NCI-H187 treated with DMSO at 0.1 percent for 48 hours (cell line): Measurements from ENCODE around the gene ERCC8.
"Not testable (repeated sequence)": the region's sequence is repeated elsewhere in the genome, so short reads cannot be mapped to it uniquely, and the experiment has no call there.

Experiments used
- DNase-seq: peaks from one replicate; lab custom pipeline; 2025; lab: John Stamatoyannopoulos, UW

ERCC8 gene

DNA sequence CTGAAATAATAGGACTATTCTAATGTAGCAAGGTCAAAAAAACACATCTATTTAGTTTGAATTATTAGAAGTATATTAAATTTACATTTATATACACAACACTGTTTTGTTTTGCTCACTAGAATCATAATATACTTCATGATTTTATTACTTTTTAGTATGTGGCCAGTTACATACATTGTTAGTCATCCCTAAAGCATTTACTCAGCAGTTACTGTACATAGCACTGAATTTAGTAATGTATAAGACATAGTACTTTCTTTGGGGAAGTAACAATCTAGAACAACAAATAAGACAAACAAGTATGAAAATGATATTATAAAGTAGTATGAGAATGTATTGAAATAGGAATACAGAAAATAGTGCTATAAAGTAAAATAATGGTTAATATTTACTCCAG is 28.2 kb downstream of the ERCC8 start:
- no peak for DNase-seq

DNA sequence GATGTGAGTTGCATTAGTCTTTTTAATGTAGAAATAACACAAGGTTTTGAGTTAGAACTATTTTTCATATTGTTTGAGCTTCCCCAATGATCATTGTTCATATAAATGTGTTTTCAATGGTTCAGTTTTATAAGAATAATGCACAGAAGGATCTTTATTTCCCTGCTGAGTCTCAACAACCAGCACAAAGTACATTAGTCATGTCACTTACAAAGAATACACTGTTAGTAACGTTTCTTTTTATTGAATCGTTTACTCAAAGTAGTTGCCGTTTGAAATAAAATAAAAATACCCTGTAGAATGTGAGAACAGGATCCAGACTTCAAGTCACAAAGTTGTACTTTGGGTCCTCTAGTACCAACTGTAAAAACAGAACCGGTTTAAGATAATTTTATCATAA is 41.5 kb downstream of the ERCC8 start:
- no peak for DNase-seq

DNA sequence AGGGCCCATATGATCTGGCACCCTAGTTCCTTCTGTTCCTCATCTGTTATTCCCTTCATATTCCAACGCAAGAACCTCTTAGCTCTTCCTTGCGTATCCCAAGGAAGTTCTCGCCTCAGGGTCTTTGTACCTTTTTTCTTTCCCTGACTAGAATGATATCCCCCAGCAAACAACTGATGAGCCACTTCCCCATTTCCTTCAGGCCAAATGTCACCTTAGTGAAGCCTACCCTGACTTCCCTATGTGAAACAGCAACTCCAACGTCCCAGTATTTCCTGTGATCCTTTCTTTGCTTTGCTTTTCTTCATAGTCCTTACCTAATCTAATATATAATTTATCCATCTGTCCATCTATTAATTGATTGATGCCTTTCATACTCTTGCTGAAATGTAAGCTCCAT is 47.9 kb downstream of the ERCC8 start:
- DNase-seq, result no peak

DNA sequence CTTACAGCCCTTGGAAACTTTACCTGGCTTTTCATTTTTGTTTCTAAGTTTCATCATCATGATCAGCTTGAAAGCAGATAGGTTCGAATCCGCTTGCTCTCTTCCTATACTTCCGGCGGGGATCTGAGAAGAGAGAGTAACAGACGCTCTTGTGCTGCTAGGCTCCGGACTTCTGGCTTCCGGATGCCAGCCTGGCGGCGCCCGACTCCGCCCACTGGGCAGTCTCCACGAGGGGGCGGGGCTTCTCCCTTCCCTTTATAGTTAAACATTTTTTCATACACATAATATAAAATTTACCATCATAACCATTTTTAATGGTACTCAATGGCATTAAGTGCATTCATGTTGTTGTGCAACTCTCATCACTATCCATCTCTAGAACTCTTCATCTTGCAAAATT is 51.3 kb downstream of the ERCC8 start:
- no peak for DNase-seq

DNA sequence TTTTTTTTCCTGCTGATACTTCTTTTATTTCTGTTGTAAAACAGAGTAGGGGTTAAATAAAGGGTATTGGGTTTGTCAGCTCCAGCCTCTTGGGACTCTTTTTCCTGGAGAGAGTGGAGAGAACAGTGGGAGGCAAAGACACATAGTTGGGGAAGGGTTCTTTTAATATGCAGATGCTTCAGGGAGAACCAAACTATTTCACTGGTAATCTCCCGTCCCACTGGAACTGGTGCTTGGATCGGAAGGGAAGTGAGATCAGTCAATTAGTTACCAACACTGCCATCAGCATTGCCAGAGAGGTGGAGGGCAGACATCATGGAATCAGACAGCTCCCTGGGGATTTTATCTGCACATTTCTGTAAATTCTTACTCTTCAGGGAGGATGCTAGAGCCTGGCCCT is 53.2 kb downstream of the ERCC8 start:
- no peak for DNase-seq

DNA sequence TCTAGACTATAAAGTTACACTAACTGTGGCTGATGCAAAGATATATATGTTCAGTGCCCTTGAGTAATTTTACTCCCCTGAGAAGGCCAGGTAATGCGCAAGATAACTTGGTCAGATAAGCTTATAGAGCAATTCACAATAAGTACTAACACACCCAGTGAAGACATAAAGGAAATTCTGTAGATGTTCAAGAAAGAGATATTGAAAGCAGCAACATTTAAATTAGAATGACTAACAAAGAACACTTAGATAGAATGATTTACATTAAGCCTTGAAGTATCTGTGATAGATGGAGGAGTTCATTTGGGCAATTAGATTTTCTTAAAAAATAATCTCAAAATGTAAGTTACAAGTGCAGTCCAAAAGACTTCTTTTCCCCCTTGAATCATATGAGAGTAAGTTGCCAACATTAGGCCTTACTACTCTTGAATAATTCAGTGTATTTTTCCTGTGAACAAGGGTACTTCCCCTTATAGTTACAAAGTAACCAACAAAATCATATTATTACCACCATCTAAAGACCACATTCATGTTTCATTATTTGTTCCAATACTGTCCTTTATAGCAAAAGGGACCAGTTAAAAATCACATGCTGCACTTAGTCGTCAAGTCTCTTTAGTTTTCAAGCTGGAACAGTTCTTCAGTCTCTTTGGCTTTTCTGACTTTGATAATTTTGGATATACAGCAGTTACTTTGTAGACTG is 56.4 kb downstream of the ERCC8 start:
- DNase-seq, result no peak

DNA sequence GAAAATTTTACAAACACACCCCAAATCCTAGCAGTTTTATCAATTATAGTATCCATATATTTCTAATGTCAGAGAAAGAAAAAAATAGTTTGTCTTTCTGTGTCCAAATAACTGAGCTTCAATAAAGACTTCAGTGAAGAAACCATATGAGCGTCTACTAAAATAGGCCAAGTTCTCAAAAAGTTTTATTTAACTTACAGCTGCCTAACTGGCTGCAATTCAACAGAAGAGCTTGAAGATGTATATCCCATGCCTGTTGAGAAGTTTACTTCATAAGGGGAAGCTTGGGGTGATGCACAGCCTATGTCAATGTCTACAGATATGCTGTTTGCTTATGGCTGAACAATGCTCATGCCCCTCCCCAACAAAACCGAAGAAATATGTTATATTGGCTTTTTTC is 57.1 kb downstream of the ERCC8 start:
- DNase-seq, result no peak

DNA sequence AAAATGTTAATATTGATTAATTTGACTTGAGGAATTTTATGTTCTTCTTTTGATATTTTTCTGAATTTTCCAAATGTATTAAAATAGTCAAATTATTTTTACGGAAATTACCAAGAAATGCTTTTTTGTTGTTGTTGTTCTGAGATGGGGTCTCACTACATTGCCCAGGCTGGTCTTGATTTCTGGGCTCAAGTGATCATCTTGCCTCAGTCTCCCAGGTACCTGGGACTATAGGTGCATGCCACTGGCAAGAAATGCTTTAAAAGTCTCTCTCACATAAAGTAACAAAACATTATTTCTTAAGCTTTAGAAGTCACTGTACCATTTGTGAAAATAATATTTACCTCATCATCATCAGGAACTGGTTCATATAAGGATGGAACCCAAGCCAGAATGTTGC is 57.8 kb downstream of the ERCC8 start:
- no peak for DNase-seq

DNA sequence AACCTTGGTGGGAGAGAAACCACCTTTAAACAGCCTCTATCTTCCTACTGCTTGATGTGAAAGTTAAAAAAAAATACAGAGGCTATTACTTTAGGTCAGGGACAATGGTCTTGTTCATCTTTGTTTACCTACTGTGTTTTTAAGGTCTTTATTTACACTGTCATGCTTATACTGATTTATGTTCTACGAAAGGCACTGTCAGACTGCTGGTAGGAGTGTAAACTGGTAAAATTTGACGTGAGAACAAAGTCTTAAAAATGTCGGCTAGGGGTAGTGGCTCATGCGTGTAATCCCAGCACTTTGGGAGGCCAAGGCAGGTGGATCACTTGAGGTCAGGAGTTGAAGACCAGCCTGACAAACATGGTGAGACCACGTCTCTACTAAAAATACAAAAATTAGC is 58.7 kb downstream of the ERCC8 start:
- no peak for DNase-seq

DNA sequence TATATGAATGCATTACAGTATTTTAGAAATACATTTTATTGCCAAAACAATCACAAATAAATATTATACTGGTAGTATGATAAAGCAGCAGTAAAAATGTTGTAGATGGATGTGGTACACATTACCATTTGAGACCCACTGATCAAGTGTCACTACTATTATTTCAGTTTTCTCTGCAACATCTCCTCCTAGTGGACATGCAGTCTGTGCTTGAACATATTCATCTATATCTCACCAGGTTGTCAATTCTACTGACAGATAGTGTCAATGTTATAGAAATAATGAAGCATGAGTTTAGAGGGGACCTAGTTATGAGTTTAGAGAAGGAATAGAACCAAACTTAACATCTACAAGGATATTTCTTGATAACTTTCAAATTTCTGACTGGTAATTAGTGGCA is 61.6 kb downstream of the ERCC8 start:
- no peak for DNase-seq

DNA sequence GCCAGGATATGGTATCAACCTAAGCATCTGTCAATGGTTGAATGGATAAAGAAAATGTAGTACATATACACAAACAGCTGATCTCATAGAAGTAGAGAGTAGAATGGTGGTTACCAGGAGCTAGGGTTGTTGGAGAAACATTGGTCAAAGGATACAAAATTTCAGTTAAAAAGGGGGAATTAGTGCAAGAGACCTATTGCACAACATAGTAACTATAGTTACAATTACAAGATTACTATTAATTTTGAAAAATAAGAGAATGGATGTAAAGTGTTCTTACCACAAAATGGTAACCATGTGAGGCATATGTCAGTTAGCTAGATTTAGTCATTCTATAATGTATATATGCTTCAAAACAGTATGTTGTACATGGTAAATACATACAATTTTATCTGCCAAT is 72.0 kb downstream of the ERCC8 start:
- DNase-seq, result no peak

DNA sequence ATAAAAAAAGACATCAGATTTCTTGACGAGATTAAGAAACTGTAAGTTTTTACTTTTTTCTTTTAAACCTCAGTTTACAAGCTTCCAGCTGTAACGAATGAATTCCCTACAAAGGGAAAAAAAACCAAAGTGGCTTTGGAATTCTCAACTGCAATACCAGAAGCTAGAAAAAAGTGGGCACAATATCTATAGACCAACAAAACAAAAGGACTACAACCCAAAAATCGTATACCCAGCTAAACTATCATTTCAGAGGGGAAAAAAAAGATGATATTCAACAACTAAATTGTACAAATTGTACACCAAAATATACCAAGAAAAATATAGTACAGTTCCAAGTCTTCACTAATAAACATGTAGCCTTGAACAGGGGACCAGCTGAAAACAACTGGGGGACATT is 74.0 kb downstream of the ERCC8 start:
- no peak for DNase-seq

DNA sequence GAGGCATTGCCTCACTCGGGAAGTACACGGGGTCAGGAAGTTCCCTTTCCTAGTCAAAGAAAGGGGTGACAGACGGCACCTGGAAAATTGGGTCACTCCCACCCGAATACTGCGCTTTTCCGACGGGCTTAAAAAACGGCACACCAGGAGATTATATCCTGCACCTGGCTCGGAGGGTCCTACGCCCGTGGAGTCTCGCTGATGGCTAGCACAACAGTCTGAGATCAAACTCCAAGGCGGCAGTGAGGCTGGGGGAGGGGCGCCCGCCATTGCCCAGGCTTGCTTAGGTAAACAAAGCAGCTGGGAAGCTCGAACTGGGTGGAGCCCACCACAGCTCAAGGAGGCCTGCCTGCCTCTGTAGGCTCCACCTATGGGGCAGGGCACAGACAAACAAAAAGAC is 84.3 kb downstream of the ERCC8 start:
- not testable (repeated sequence) for DNase-seq

DNA sequence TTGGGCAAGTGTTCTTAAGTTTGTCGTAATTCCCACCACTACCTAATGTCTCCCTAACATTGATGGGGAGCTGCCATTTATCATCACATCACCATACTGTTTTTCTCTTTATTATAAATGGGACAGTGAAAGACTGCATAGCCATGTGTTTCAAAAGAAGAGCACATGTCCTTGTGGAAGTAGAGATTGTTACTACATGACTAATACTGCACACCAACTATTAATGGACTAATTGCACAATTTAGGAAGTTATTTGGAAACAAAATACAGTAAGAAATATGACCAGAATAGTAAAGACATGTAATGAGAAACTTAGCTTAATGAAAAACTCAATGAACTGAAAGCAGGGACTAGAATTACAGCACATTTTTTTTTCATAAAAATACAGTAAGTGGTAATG is 88.8 kb downstream of the ERCC8 start:
- DNase-seq, result no peak

DNA sequence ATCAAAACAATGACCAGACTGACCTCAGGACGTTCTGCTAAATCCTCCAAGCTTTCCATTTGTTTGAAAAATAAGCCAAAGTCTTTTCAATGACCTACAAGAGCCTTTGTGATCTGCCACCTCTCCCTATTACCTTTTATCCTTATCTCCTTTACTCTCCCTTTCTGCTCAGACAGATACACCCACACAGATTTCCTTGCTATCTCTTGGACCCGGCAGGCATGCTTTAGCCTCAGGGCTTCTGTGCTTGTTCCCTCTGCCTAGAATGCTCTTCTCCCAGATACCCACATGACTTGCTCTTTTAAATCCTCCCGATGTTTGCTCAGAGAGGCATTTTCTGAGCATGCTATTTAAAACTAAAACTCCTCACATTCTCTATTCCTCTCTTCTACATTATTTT is 91.9 kb downstream of the ERCC8 start:
- no peak for DNase-seq

DNA sequence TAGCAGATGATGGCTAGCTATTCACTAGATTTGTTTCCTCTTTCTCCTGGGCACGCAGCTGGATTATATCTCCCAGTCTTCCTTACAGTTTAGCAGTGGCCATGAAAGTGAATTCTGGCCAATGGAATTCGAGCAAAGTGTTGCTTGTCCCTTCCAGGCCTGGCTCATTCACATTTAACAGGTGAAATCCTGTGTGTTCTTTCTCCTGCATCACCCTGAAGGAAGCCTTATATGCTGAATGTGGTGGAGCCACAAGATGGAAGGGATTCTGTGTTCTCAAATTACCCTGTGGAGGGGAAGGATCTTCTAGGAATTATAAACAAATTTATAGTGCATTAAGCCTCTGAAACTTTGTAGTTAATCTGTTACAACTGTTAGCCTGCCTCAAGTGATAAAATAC is 92.6 kb downstream of the ERCC8 start:
- DNase-seq, result no peak

DNA sequence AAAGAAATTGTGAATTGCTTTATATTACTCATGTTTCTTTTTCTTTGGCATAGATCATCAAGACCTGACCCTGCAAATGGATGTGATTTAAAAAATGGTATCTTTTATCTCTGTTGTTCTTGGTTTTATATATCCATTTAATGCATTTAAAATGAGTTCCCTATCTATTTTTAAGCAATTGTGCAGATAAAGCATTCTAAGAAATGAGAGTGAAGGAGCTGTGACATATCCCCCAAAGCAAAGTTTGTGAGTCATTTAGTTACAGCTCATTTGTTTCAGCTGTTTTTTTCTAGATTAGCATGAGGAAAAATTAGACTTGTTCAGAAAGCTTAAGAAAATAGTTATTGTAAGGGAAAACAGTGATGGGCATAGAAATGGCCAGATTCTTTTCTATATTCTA is 93.2 kb downstream of the ERCC8 start:
- no peak for DNase-seq

DNA sequence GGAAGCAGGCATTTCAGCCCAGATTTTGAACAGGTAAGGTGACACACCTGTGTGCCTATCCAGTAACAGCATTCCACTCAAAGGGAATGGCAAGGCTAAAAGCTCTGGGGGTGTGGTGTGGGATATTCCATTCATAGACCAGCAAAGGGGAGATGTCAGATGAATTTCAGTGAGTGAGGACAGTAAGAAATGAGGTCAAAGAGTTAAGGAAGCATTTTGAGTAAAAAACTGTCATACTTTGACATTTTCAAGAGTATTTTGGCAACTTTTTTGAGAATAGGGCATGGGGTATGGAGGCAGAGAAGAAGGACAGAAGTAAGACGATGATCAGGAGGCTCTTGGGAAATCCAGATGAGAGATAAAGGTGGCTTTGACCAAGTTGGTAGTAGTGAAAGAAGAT is 98.6 kb downstream of the ERCC8 start:
- no peak for DNase-seq

DNA sequence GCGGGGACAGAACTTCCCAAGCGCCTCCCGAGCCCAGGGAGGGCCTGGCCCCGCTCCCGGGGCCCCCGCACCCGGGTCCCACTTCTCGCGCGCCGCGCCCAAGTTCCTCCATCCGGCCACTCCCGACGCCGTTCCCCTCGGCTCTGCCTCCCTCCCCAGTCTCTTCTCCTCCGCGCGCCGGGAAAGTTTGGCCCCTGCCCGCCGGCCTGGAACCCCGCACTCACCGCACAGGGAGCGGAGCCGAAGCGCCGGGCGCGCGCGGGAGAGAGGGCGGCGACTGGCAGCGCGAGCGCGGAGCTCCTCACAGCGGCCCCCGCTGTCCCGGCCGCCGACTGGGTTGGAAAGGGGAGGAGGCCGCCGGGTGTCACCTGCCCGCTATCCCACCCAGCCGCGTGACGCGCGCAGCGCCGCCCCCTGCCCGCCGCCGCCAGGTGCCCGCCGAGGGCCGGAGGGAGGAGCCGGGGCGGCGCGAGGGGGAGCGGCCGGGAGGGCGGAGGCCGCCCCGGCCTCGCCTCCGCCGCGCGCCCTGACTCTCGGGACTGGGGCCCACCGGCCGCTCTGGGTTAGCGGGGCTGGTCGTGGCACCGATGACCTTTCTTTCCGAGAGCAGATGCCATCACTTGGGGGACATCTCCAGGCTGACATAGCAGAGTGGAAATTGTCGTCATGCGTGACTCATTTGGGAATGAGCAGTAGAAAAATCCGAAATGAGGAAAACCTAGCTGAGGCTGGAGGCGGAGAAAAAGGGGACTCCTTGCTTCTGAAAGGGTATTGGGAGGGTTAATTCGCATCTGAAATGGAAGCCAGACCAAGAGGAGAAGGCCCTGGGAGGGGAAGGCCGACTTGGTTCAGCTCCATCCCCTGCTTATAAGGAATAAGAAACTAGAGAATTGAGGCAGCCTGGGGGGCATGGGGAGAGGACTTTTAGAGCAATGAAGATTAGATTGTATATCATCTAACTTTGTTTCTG is 100.6 kb downstream of the ERCC8 start, which contains the start of gene ELOVL7:
TSS of gene ELOVL7 (minus strand) at position 334 of the 970 bp plus-strand sequence. CDS start 56,872 bp downstream, outside the sequence.
- DNase-seq, result peak; percentile 39

DNA sequence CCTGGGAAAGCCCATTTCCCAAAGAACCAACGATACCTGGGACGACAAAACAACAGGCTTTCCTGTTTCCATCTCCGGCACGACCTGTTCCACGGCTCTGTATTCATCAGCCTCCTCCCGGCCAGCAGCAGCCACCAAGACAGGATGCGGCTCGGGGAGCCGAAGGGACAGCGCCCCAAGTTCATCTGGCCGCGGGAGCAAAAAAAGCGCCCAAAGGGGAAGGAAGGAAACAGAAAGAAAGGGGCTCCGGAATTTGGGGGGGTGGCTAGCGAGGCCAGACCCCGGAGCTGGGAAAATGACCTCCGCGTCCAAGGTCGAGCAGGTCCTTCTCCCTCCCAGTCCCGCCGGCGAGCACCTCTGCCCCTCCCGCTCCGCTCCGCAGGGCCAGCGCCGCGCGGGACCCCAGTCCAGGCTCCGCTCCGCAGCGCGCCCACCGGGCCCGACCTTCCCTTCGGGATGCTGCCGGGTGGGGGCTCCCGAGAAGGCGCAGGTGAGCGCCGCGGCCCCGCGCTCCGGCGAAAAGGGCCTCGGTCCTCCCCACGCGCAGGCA is 101.4 kb downstream of the ERCC8 start:
- no peak for DNase-seq

DNA sequence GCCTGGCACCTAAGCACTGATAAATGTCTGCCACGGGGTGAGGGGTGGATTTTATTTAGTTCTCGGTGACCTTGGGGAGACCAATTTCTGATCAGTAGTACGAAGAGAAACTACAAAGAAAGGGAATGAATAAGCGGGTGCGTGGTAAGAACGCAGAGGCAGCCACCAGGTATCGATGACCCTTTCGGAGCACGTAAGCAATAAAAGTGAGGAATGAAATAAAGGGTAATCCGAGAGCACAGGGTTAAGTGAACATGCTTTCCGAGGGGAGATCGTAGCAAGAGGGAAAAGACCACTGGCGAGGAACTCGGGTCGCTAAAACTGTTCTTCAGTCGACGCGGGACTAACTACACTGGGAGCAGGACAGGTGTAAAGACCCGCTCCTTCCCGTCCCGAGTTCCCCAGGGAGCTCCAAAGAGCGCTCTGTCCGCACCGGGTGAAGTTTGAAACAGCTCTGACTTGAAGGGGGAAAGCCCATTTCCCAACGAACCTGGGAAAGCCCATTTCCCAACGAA is 101.9 kb downstream of the ERCC8 start:
- no peak for DNase-seq

DNA sequence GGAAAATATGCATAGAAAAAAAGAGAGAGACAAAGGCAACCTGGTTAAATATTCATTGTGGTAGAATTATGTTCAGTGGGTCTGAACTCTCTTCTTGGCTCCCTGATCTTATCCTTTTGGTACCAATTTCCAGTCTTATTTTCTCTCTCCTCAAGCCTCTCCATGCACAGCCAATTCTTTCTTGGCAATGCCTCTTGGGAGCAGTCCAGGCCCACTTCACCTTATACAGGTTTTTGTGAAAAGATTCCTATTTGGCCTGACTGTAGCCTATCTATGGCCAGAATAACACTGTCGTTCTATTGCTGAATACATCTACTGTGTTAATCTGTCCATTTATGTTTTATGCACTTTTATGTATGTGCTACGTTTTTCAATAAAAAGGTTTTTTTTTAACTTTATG is 103.5 kb downstream of the ERCC8 start:
- DNase-seq, result no peak

DNA sequence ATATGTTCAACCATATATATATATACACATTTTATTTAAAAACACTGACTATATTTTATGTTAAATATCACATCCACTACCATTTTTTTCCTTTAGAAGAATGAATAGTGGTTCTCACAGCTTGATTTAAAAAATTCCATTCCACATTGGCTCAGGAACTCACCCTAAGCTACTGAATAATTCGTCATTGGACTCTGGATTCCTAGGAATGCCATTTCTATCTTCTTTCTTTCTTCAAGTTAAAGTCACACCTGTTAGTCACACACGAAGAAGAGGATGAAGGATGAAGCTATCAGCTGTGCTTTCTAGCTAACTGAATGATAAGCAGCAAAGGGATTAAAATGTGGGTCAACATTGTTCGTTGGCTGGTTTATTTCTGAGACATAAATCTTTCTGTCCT is 108.7 kb downstream of the ERCC8 start:
- DNase-seq, result no peak
